B cell (primary cell): ENCODE measurements around the gene OTOGL. TPM values are rescaled to one million over a fixed set of nuclear protein-coding genes. Genes with fewer than 3 reads are reported as not detected.

ENCODE experiments used
- ATAC-seq: fragments of 200-7000 bp; cut with Tn5 transposase; one replicate; pipeline ENCODE4 v1.10.0; 2021; ENCODE audit warnings: low read depth, mild to moderate bottlenecking, moderate number of reproducible peaks, moderate library complexity
- CTCF ChIA-PET: fragments of 350-600 bp; sonication (Branson Sonifier 250); formaldehyde crosslinking; loops from one replicate; lab custom pipeline; 2021; ENCODE audit warnings: antibody characterized with exemption, inconsistent platforms; lab: Charles Lee
- POLR2A ChIA-PET: fragments of 350-600 bp; sonication (Branson Sonifier 250); formaldehyde crosslinking; loops from one replicate; lab custom pipeline; 2021; ENCODE audit warnings: antibody characterized with exemption; lab: Charles Lee
- DNase-seq: peaks from one replicate; pipeline ENCODE4 v3.0.0; 2013
- H2AFZ ChIP-seq: 2 replicates; pipeline ENCODE4 v1.6.1; 2012; ENCODE audit warnings: mild to moderate bottlenecking, low read depth, low read length; ENCODE audit not compliant: insufficient read depth, poor library complexity, severe bottlenecking
- H3K27ac ChIP-seq, 2 donors: 1 replicate in 1 of 2; 2 replicates in 1 of 2; pipeline ENCODE4 v1.5.1; 2012 to 2013; ENCODE audit warnings: low read length in 2 of 2, mild to moderate bottlenecking in 2 of 2, moderate library complexity in 1 of 2
- H3K27me3 ChIP-seq, 4 experiments: fragments of 200-600 bp in 1 of 4; sonication (generic) in 1 of 4; replicated peaks in 1 of 4; 1 replicate in 2 of 4; 2 replicates in 2 of 4; pipeline versions ENCODE4 v1.6.1 to v1.7.0; 2013 to 2016; ENCODE audit warnings: low read length in 3 of 4, mild to moderate bottlenecking in 2 of 4, mixed read lengths in 1 of 4, moderate library complexity in 1 of 4; ENCODE audit not compliant: insufficient read depth in 4 of 4, control insufficient read depth in 3 of 4; ENCODE audit errors: control extremely low read depth in 1 of 4
- H3K36me3 ChIP-seq, 2 experiments: replicated peaks in 1 of 2; 1 replicate in 1 of 2; 2 replicates in 1 of 2; pipeline versions ENCODE4 v1.6.1 to v1.7.1; 2013; ENCODE audit warnings: low read length in 1 of 2; ENCODE audit not compliant: insufficient read depth in 2 of 2, control insufficient read depth in 1 of 2; ENCODE audit errors: control extremely low read depth in 1 of 2, extremely low read depth in 1 of 2
- H3K4me1 ChIP-seq, 2 donors: fragments of 200-600 bp in 1 of 2; sonication (generic) in 1 of 2; 1 replicate in 1 of 2; 2 replicates in 1 of 2; pipeline versions ENCODE4 v1.5.1 to v1.6.1; 2013 to 2017; ENCODE audit warnings: low read length in 2 of 2; ENCODE audit not compliant: control insufficient read depth in 2 of 2, insufficient read depth in 2 of 2
- H3K4me2 ChIP-seq: replicated peaks from 2 replicates; pipeline ENCODE3; 2012; ENCODE audit warnings: mild to moderate bottlenecking, low read depth, low read length; ENCODE audit not compliant: poor library complexity, severe bottlenecking
- H3K4me3 ChIP-seq, 5 experiments: fragments of 200-600 bp in 1 of 5; sonication (generic) in 1 of 5; 1 replicate in 3 of 5; 2 replicates in 2 of 5; pipeline versions ENCODE4 v1.5.1 to v1.7.0; 2011 to 2016; ENCODE audit warnings: low read length in 4 of 5, mild to moderate bottlenecking in 4 of 5, low read depth in 2 of 5, control low read depth in 1 of 5, moderate library complexity in 1 of 5; ENCODE audit not compliant: insufficient read depth in 1 of 5; ENCODE audit errors: control extremely low read depth in 1 of 5, extremely low read depth in 1 of 5
- H3K79me2 ChIP-seq: fragments of 200-600 bp; sonication (generic); one replicate; pipeline ENCODE4 v1.6.0; 2016; ENCODE audit warnings: low read length; ENCODE audit not compliant: control insufficient read depth, insufficient read depth
- H3K9ac ChIP-seq: fragments of 200-600 bp; sonication (generic); 2 replicates; pipeline ENCODE4 v1.6.1; 2017; ENCODE audit warnings: mild to moderate bottlenecking, low read length, moderate library complexity
- H3K9me3 ChIP-seq, 3 donors: one replicate each; pipeline versions ENCODE4 v1.6.1 to v1.7.1; 2013; ENCODE audit warnings: low read length in 2 of 3; ENCODE audit not compliant: control insufficient read depth in 2 of 3, insufficient read depth in 1 of 3; ENCODE audit errors: control extremely low read depth in 1 of 3
- H4K20me1 ChIP-seq: 2 replicates; pipeline ENCODE4 v1.6.0; 2012; ENCODE audit warnings: mild to moderate bottlenecking, low read length; ENCODE audit not compliant: insufficient read depth, control insufficient read depth, poor library complexity, severe bottlenecking
- H3K27ac Mint-ChIP-seq: one replicate; pipeline ENCODE4 v1.8.0; 2021; ENCODE audit warnings: mixed read lengths
- H3K27me3 Mint-ChIP-seq: one replicate; pipeline ENCODE4 v1.8.0; 2021; ENCODE audit warnings: mixed read lengths
- H3K4me1 Mint-ChIP-seq: one replicate; pipeline ENCODE4 v1.8.0; 2021; ENCODE audit warnings: mixed read lengths
- H3K4me3 Mint-ChIP-seq: one replicate; pipeline ENCODE4 v1.8.0; 2021; ENCODE audit warnings: mixed read lengths
- H3K9me3 Mint-ChIP-seq: one replicate; pipeline ENCODE4 v1.8.0; 2022; ENCODE audit warnings: mixed read lengths; ENCODE audit not compliant: insufficient read depth
- EZH2 ChIP-seq: IDR thresholded peaks from 2 replicates; pipeline ENCODE4 v1.6.1; 2012; ENCODE audit warnings: borderline replicate concordance, low read depth, mild to moderate bottlenecking, moderate library complexity, low read length; ENCODE audit not compliant: insufficient read depth, poor library complexity, severe bottlenecking
- WGBS: methylation state at CpG from one replicate; pipeline ENCODE4 v1.1.5; 2013; ENCODE audit warnings: missing lambda C conversion rate; ENCODE audit not compliant: insufficient coverage; 5-methylcytosine and 5-hydroxymethylcytosine counted together
- intact Hi-C: fragments of 100-400 bp; cut with micrococcal nuclease; formaldehyde crosslinking; loops from one replicate; pipeline ENCODE4 v1.10.0; 2022
- polyA plus RNA-seq: library from polyadenylated mRNA; depleted of rRNA; stranded (reverse); fragments of >200 nt; gene quantifications from 2 replicates; pipeline ENCODE4 v1.2.3, GENCODE V29; 2012
- total RNA-seq, 2 donors: library from RNA; stranded (reverse); fragments of 120-200 nt in 1 of 2; gene quantifications; 1 replicate in 1 of 2; 2 replicates in 1 of 2; pipeline versions ENCODE4 v1.2.3 to v1.2.4, GENCODE V29; 2013 to 2022
- TF ChIP-seq, protein P1 (sequence below): fragments of 200-600 bp; IDR thresholded peaks from one replicate; pipeline ENCODE4 v1.8.0; 2022; ENCODE audit warnings: antibody characterized with exemption, mild to moderate bottlenecking

OTOGL gene
- total and polyA plus RNA-seq, 2 donors (not counting 1 experiment from before 2014, with no cell fraction given): not detected

DNA sequence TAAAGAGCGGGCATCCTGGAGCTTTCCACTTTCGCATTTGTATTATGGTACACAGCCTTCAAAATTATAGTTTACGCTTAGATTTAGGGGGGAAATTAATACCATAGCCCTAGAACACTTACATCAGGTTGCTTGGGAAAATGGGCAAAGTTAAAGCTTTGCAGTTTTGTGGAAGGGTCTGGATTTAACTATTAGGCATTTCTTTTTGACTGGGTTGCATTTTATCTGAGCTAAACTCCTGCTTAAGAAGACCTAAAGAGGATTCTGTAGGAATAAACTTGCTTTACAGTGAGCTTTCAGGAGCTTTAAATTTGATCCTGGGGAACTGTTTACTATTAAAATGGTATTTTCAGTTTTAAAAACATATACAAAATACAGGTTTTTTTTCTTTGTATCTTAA lies 301.9 kb downstream of the OTOGL start:
- peaks cover 0 to 5% (median 0%) of the 10 kb centered on the region in 3 donors for H3K9me3 ChIP-seq
- no peak for ATAC-seq
- POLR2A ChIA-PET: no interaction called here
- no peak for DNase-seq
- no peaks in the 10 kb centered on the region for H3K27me3 ChIP-seq
- peaks cover 7% of the 10 kb centered on the region for H3K27me3 Mint-ChIP-seq
- H3K4me1 Mint-ChIP-seq: no peaks in the 10 kb centered on the region
- H3K27ac Mint-ChIP-seq: no peak overlapping the region
- no CpG with 5 or more reads among the region's 3 CpGs for WGBS
- no peak overlapping the region for H2AFZ ChIP-seq
- H3K79me2 ChIP-seq: no peaks in the 10 kb centered on the region
- H3K27ac ChIP-seq: no peak overlapping the region
- intact Hi-C loops: no loop called here
- no peaks in the 10 kb centered on the region for H3K4me1 ChIP-seq
- H3K4me3 ChIP-seq: no peak overlapping the region
- H3K9ac ChIP-seq: no peak overlapping the region
- H3K4me2 ChIP-seq: no peak overlapping the region
- no peak overlapping the region for H3K4me3 Mint-ChIP-seq
- no peaks in the 10 kb centered on the region for H4K20me1 ChIP-seq
- TF ChIP-seq, protein P1, sequence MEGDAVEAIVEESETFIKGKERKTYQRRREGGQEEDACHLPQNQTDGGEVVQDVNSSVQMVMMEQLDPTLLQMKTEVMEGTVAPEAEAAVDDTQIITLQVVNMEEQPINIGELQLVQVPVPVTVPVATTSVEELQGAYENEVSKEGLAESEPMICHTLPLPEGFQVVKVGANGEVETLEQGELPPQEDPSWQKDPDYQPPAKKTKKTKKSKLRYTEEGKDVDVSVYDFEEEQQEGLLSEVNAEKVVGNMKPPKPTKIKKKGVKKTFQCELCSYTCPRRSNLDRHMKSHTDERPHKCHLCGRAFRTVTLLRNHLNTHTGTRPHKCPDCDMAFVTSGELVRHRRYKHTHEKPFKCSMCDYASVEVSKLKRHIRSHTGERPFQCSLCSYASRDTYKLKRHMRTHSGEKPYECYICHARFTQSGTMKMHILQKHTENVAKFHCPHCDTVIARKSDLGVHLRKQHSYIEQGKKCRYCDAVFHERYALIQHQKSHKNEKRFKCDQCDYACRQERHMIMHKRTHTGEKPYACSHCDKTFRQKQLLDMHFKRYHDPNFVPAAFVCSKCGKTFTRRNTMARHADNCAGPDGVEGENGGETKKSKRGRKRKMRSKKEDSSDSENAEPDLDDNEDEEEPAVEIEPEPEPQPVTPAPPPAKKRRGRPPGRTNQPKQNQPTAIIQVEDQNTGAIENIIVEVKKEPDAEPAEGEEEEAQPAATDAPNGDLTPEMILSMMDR: no peak
- no peak for TF ChIP-seq EZH2
- CTCF ChIA-PET: no interaction called here
- no peaks in the 10 kb centered on the region for H3K9me3 Mint-ChIP-seq
- no peaks in the 10 kb centered on the region for H3K36me3 ChIP-seq

GRCh38 chr12:80404629-80405028 lies 305.3 kb downstream of the OTOGL start:
- Histone ChIP-seq H3K79me2 (no peaks in the 10 kb centered on the region), H3K36me3 (no peaks in the 10 kb centered on the region), H3K4me1 (no peaks in the 10 kb centered on the region), H3K9ac (no peak overlapping the region), H3K4me3 (no peak overlapping the region), H3K27ac (no peak overlapping the region), H3K4me2 (no peak overlapping the region), H3K27me3 (no peaks in the 10 kb centered on the region), H2AFZ (no peak overlapping the region), H4K20me1 (no peaks in the 10 kb centered on the region), H3K9me3 (peaks cover 0 to 5% (median 0%) of the 10 kb centered on the region in 3 donors)
- intact Hi-C loops: no loop called here
- CTCF ChIA-PET: no interaction called here
- Mint-ChIP-seq H3K27me3 (peaks cover 5% of the 10 kb centered on the region), H3K9me3 (no peaks in the 10 kb centered on the region), H3K4me1 (no peaks in the 10 kb centered on the region), H3K4me3 (no peak overlapping the region), H3K27ac (no peak overlapping the region)
- DNase-seq (no peak), ATAC-seq (no peak)
- POLR2A ChIA-PET: no interaction called here
- no CpG with 5 or more reads among the region's 2 CpGs for WGBS
- no peak for TF ChIP-seq EZH2
